Rectal smooth muscle tissue (tissue), 1 donor: Measurements from ENCODE around the gene JAKMIP3.

Experiments used
- H3K27ac ChIP-seq: one replicate; pipeline ENCODE4 v1.7.0; 2013; ENCODE audit warnings: low read depth, low read length, inconsistent platforms
- H3K27me3 ChIP-seq: one replicate; pipeline ENCODE4 v1.7.0; 2013; ENCODE audit warnings: low read length; ENCODE audit not compliant: control insufficient read depth, insufficient read depth
- H3K36me3 ChIP-seq: one replicate; pipeline ENCODE4 v1.7.0; 2013; ENCODE audit warnings: low read length; ENCODE audit not compliant: control insufficient read depth, insufficient read depth
- H3K4me1 ChIP-seq: one replicate; pipeline ENCODE4 v1.7.0; 2013; ENCODE audit warnings: low read length; ENCODE audit not compliant: control insufficient read depth, insufficient read depth
- H3K4me3 ChIP-seq: one replicate; pipeline ENCODE4 v1.7.0; 2013; ENCODE audit warnings: low read length
- H3K9ac ChIP-seq: one replicate; pipeline ENCODE4 v1.7.0; 2013; ENCODE audit warnings: low read length

The JAKMIP3 gene

GRCh38 chr10:132062116-132062515, 3.6 kb upstream of the JAKMIP3 start:
- H3K36me3 ChIP-seq = no peaks in the 10 kb centered on the region
- no peak overlapping the region for H3K4me3 ChIP-seq
- H3K27me3 ChIP-seq = no peaks in the 10 kb centered on the region
- H3K9ac ChIP-seq = no peak overlapping the region
- peaks cover 7% of the 10 kb centered on the region for H3K4me1 ChIP-seq
- no peak overlapping the region for H3K27ac ChIP-seq

DNA sequence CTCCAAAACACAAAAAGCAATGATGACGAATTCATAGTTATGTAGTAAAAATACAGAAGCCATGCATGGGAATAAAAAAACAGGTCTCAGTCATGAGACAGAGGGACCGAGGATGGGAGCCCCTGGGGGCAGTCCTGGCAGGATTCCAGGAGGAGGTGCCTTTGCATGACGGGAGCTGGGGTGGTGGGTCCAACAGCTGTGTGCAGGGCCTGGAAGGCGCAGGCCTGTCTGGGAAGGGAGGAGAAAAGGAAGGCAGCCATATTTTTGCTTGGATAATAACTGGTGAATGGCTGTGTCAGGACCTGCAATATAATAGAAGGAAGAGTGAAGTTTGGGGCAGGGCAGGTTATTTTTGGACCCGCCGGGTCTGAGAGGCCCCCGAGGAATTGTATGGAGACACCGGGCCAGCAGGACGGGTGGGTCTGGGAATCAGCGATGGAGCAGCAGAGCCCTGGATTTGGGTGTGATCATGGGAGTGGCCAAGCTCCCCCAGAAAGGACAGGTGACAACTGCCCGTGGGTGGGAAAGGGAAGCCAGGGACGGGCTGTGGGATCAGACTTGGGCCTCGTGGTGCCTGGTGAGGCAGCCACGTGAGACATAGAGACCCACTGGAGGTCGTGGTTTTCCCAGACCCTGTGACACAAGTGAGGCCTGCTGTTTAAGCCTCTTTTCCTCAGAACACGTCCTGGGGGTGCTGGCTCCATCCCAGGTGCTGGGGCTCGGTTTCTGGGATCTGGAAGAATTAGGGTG, 2.9 kb upstream of the JAKMIP3 start:
- Histone ChIP-seq H3K4me1 (peaks cover 7% of the 10 kb centered on the region), H3K36me3 (no peaks in the 10 kb centered on the region), H3K27me3 (no peaks in the 10 kb centered on the region), H3K4me3 (no peak overlapping the region), H3K27ac (no peak overlapping the region), H3K9ac (no peak overlapping the region)

GRCh38 chr10:132063432-132063831, 2.3 kb upstream of the JAKMIP3 start:
- Histone ChIP-seq H3K27ac (no peak overlapping the region), H3K36me3 (no peaks in the 10 kb centered on the region), H3K9ac (no peak overlapping the region), H3K4me3 (no peak overlapping the region), H3K4me1 (peaks cover 7% of the 10 kb centered on the region), H3K27me3 (no peaks in the 10 kb centered on the region)

DNA sequence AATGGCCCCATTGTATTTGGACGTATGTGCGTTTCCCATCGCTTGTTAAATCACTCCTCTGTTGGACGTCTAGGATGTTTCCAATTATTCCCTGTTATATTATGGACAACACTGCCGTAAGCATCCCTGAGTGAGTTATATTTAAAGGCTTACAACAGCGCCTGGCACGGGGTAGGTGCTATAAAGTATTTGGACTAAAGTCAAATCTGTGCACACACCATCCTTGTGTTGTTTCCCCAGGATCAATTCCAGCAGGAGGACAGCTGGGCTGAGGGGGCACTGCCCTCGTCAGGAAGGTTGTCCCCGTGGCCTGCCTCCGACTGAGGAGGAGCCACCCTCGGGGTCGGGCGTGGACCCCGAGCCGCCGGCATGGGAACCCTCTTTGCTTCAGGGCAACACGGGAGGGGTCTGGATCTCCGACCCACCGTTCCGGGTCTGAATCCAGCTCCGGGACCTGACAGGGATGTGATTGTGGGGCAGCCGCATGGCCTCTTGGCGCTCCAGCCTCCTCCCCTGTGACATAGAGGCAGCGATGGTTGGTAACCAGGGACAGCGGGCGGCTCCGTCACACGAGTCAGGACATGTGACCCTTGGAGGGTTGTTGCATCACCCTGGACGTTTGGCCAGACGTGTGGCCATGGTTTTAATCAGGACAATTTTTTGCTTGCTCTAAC, 1.5 kb upstream of the JAKMIP3 start:
- H3K9ac ChIP-seq = no peak overlapping the region
- no peaks in the 10 kb centered on the region for H3K27me3 ChIP-seq
- no peaks in the 10 kb centered on the region for H3K36me3 ChIP-seq
- H3K4me3 ChIP-seq = no peak overlapping the region
- peaks cover 7% of the 10 kb centered on the region for H3K4me1 ChIP-seq
- no peak overlapping the region for H3K27ac ChIP-seq

DNA sequence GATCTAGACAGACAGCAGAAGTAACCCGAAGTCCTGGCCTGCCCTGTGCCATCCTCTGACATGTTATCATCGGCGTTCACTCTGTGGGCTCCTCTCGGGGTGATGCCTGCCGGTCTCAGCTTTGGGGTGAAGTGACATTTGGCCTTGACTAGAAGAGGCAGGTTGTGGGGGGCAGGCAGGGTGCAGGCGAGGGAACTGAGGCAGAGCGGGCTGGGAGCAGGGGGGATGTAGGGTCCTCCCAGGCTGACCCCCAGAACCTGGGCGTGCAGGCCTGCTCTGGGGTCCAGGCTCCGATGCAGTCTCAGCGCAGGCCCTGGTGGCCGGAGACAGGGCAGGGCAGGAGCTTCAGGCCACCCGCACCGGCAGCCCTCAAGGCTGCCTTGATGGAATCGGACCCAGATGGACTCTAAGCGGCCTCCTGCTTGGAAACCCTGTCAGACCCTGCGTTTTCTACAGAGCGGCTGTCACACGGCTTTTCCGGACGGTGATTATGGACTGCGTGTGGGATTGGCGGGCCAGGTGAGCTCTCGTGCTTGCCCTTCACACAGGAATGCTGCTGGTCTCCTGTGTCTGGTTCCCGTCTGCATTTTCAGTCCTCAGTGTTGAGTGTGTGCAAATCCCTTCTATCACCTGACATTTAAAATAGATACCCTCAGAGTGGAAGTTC, 842 bp upstream of the JAKMIP3 start:
- Histone ChIP-seq H3K4me1 (peaks cover 7% of the 10 kb centered on the region), H3K36me3 (no peaks in the 10 kb centered on the region), H3K9ac (no peak overlapping the region), H3K27ac (peak overlapping the region; percentile 67), H3K4me3 (no peak overlapping the region), H3K27me3 (no peaks in the 10 kb centered on the region)

DNA sequence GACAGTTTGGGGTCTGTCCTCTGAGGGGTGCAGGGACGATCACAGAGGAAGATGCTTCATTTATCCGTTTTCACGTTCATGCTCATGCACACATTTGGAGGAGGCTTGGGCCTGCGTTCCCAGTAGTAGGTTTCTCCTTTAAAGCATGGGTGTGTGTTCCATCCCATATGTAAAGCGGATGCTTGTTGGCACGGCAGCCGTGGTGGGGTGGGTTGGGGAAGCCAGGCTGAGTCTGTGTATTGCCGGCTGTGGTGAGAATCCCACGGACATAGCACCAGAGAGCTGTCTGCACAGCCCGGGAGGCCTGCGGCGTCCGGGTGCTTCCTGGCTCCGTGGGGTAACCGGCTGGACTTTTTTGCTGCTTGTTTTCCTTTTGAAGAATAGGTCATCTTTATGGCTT, 440 bp downstream of the JAKMIP3 start:
- H3K4me3 ChIP-seq = peak overlapping the region; percentile 57
- no peaks in the 10 kb centered on the region for H3K36me3 ChIP-seq
- no peak overlapping the region for H3K9ac ChIP-seq
- H3K27me3 ChIP-seq = no peaks in the 10 kb centered on the region
- H3K27ac ChIP-seq = peak overlapping the region; percentile 33
- peaks cover 7% of the 10 kb centered on the region for H3K4me1 ChIP-seq

- no peaks in the 10 kb centered on the region for H3K27me3 ChIP-seq
- H3K4me1 ChIP-seq = peaks cover 7% of the 10 kb centered on the region
- no peak overlapping the region for H3K27ac ChIP-seq
- no peak overlapping the region for H3K9ac ChIP-seq
- H3K4me3 ChIP-seq = no peak overlapping the region
- no peaks in the 10 kb centered on the region for H3K36me3 ChIP-seq
Measured at GRCh38 chr10:132066812-132067211, 1.1 kb downstream of the JAKMIP3 start.

- Histone ChIP-seq H3K27ac (no peak overlapping the region), H3K4me3 (no peak overlapping the region)
Measured at GRCh38 chr10:132068431-132069121, 2.8 kb downstream of the JAKMIP3 start.

DNA sequence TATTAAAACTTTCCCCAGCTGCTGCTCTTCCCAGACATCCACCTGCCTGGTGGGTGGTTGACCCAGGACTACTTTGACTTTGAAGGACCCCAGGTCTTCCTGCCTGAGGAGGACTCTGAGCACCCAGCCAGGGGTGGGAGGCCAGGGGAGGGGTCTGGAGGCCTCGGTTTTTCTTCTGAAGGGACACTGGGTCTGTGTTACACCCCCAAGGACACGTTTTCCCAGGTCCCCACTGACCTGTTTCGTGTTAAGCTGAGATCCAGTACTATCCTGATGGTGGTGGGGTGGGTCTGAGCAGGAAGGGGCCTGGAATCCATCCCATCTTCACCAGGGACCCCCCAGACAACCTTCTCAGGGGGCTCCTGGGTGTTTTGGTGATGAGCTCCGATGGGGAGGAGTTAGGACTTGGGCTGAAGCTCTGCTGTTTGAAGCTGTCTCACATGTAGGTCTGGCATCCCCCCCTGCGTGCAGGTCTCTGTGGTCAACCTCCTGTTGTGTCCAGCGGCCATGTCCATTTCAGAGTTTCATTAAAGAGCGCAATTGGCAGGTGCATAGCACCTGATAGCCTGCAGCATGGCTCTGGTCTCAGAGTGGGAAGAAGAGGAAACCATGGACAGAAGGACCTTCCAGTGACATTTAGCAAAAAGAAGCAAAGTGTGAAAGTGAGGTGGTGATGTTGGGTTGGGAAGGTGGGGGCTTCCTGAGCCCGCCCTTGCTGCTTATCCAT, 3.5 kb downstream of the JAKMIP3 start:
- Histone ChIP-seq H3K4me3 (no peak overlapping the region), H3K36me3 (no peaks in the 10 kb centered on the region), H3K9ac (no peak overlapping the region), H3K4me1 (peaks cover 7% of the 10 kb centered on the region), H3K27me3 (no peaks in the 10 kb centered on the region), H3K27ac (no peak overlapping the region)

More at GRCh38 chr10:132068431-132069121, 2.8 kb downstream of the JAKMIP3 start:
- Histone ChIP-seq H3K27me3 (no peaks in the 10 kb centered on the region), H3K36me3 (no peaks in the 10 kb centered on the region), H3K4me1 (peaks cover 7% of the 10 kb centered on the region), H3K9ac (no peak overlapping the region)

DNA sequence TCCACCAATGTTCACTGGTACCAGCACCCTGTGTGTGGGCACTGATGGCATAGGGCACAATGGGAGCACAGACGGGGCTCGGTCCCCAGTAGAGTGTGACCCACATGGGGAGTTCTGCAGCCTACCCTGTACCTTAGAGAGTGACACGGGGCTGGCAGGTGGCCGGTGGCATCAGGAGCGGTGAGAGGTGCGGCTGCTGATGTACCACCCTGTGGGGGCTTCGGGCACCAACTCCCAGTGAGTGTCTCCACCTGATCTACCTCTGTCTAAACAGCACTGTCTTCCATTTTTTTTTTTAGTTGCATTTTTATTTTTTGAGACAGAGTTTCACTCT, 4.1 kb downstream of the JAKMIP3 start:
- no peaks in the 10 kb centered on the region for H3K36me3 ChIP-seq
- no peak overlapping the region for H3K27ac ChIP-seq
- H3K9ac ChIP-seq = no peak overlapping the region
- H3K27me3 ChIP-seq = no peaks in the 10 kb centered on the region
- no peak overlapping the region for H3K4me3 ChIP-seq
- peaks cover 7% of the 10 kb centered on the region for H3K4me1 ChIP-seq

GRCh38 chr10:132070724-132071123, 5.0 kb downstream of the JAKMIP3 start:
- no peak overlapping the region for H3K27ac ChIP-seq
- no peak overlapping the region for H3K9ac ChIP-seq
- no peaks in the 10 kb centered on the region for H3K27me3 ChIP-seq
- no peak overlapping the region for H3K4me3 ChIP-seq
- H3K36me3 ChIP-seq = no peaks in the 10 kb centered on the region
- peaks cover 7% of the 10 kb centered on the region for H3K4me1 ChIP-seq

- Histone ChIP-seq H3K36me3 (no peaks in the 10 kb centered on the region), H3K27ac (no peak overlapping the region), H3K4me1 (peaks cover under 1% of the 10 kb centered on the region), H3K27me3 (no peaks in the 10 kb centered on the region), H3K4me3 (no peak overlapping the region), H3K9ac (no peak overlapping the region)
Measured at GRCh38 chr10:132071667-132072066, 5.9 kb downstream of the JAKMIP3 start.
